HepG2 (cell line): ENCODE data around the gene UBB. TPM values are rescaled to one million over a fixed set of nuclear protein-coding genes. Genes with fewer than 3 reads are reported as not detected.

Experiments used
- ATAC-seq: fragments of 200-7000 bp; cut with Tn5 transposase; 3 replicates; pipeline ENCODE4 v1.9.1; 2020; ENCODE audit warnings: mild to moderate bottlenecking, moderate library complexity
- BruUV-seq: library from RNA; stranded (reverse); fragments of 400-500 nt; replicated peaks from 2 replicates; lab custom pipeline; 2021; lab: Mats Ljungman, UMichigan
- CTCF ChIA-PET: fragments of 300-600 bp; formaldehyde crosslinking; extraction: SDS; loops from one replicate; lab custom pipeline; 2021; ENCODE audit warnings: low total read pairs, inconsistent platforms, low intra/inter-chr PET ratio; lab: Yijun Ruan, JAX
- POLR2A ChIA-PET: fragments of 350-600 bp; sonication (Branson Sonifier 250); formaldehyde crosslinking; loops from one replicate; lab custom pipeline; 2020; ENCODE audit warnings: antibody characterized with exemption, inconsistent platforms; lab: Yijun Ruan, JAX
- DNase-seq: peaks from one replicate; pipeline ENCODE4 v3.0.0-alpha.2; 2015; ENCODE audit warnings: low spot score
- FAIRE-seq: peaks from 3 replicates; lab custom pipeline; 2011; peaks lifted over from hg19 to GRCh38; lab: Jason Lieb, UNC
- H2AFZ ChIP-seq: one replicate; pipeline ENCODE4 v1.6.1; 2011; ENCODE audit warnings: low read length, inconsistent platforms
- H3K27ac ChIP-seq: fragments of 300-600 bp; 3 replicates; pipeline ENCODE4 v1.8.0; 2011; ENCODE audit warnings: mixed run types, mild to moderate bottlenecking, mixed read lengths, low read length, inconsistent platforms; ENCODE audit not compliant: insufficient read depth; ENCODE audit errors: extremely low read length
- H3K27me3 ChIP-seq, 2 experiments: fragments of 200-600 bp in 1 of 2; 2 replicates in 1 of 2; 3 replicates in 1 of 2; pipeline versions ENCODE4 v1.6.0 to v1.8.0; 2011; ENCODE audit warnings: low read length in 2 of 2, mild to moderate bottlenecking in 2 of 2, moderate library complexity in 2 of 2, inconsistent platforms in 1 of 2; ENCODE audit not compliant: insufficient read depth in 2 of 2, control insufficient read depth in 1 of 2
- H3K36me3 ChIP-seq, 2 experiments: fragments of 200-600 bp in 1 of 2; replicated peaks in 1 of 2; 2 replicates in 1 of 2; 3 replicates in 1 of 2; pipeline versions ENCODE4 v1.5.1 to v1.8.0; 2011; ENCODE audit warnings: low read length in 2 of 2, inconsistent platforms in 1 of 2; ENCODE audit not compliant: insufficient read depth in 2 of 2, control insufficient read depth in 1 of 2
- H3K4me1 ChIP-seq: 2 replicates; pipeline ENCODE4 v1.5.1; 2012; ENCODE audit warnings: low read length, inconsistent platforms; ENCODE audit not compliant: insufficient read depth
- H3K4me2 ChIP-seq: 2 replicates; pipeline ENCODE4 v1.6.0; 2011; ENCODE audit warnings: low read depth, low read length, inconsistent platforms
- H3K4me3 ChIP-seq, 3 experiments: fragments of 200-600 bp in 1 of 3; sonication (generic), shearing (Covaris generic) in 1 of 3; replicated peaks in 1 of 3; 2 replicates each; pipeline ENCODE4 v1.5.1; 2011 to 2016; ENCODE audit warnings: low read length in 3 of 3, inconsistent platforms in 2 of 3, low read depth in 2 of 3, mild to moderate bottlenecking in 2 of 3, control low read depth in 1 of 3, mixed read lengths in 1 of 3; ENCODE audit not compliant: insufficient read depth in 1 of 3
- H3K79me2 ChIP-seq: one replicate; pipeline ENCODE4 v1.6.1; 2011; ENCODE audit warnings: low read length, inconsistent platforms; ENCODE audit not compliant: insufficient read depth
- H3K9ac ChIP-seq: 2 replicates; pipeline ENCODE4 v1.6.0; 2011; ENCODE audit warnings: mild to moderate bottlenecking, low read depth, low read length, inconsistent platforms; ENCODE audit not compliant: insufficient read depth
- H3K9me3 ChIP-seq: 2 replicates; pipeline ENCODE4 v1.5.1; 2012; ENCODE audit warnings: mild to moderate bottlenecking, low read length
- H4K20me1 ChIP-seq: 2 replicates; pipeline ENCODE4 v1.6.0; 2011; ENCODE audit warnings: inconsistent platforms, mild to moderate bottlenecking, low read length, moderate library complexity; ENCODE audit not compliant: insufficient read depth
- FOXC1 ChIP-seq: sonication (generic); formaldehyde crosslinking; IDR thresholded peaks from 2 replicates; pipeline ENCODE4 v1.8.0; 2022; ENCODE audit warnings: mild to moderate bottlenecking, missing genetic modification reagents, borderline replicate concordance
- SCMH1 ChIP-seq: sonication (generic); formaldehyde crosslinking; IDR thresholded peaks from 2 replicates; pipeline ENCODE4 v1.9.0; 2021; ENCODE audit warnings: missing genetic modification reagents, mild to moderate bottlenecking, borderline replicate concordance
- SKIL ChIP-seq: sonication (generic); formaldehyde crosslinking; IDR thresholded peaks from 2 replicates; pipeline ENCODE4 v1.8.0; 2022; ENCODE audit warnings: missing genetic modification reagents, mild to moderate bottlenecking, moderate library complexity, borderline replicate concordance
- WIZ ChIP-seq: sonication (generic); formaldehyde crosslinking; IDR thresholded peaks from 2 replicates; pipeline ENCODE4 v1.5.1; 2020; ENCODE audit warnings: mild to moderate bottlenecking, missing genetic modification reagents
- ZNF513 ChIP-seq: sonication (generic); formaldehyde crosslinking; conservative IDR thresholded peaks from 2 replicates; pipeline ENCODE4 v1.5.0; 2020; ENCODE audit warnings: missing genetic modification reagents
- ZNF773 ChIP-seq: sonication (generic); formaldehyde crosslinking; IDR thresholded peaks from 2 replicates; pipeline ENCODE4 v1.4.0; 2020; ENCODE audit warnings: missing genetic modification reagents, borderline replicate concordance
- WGBS: methylation state at CpG from one replicate; pipeline ENCODE4 v1.1.6; 2017; ENCODE audit warnings: low lambda C conversion rate; 5-methylcytosine and 5-hydroxymethylcytosine counted together
- in situ Hi-C: cut with HindIII; loops from 2 replicates; pipeline ENCODE4 v1.10.0; 2017; ENCODE audit warnings: low pct_unique_long_range_greater_than_20kb; ENCODE audit not compliant: extremely low pct_ligation_motif_present
- intact Hi-C: fragments of 100-400 bp; cut with micrococcal nuclease; formaldehyde crosslinking; loops from one replicate; pipeline ENCODE4 v1.10.0; 2022; ENCODE audit not compliant: unreplicated experiment
- polyA plus RNA-seq, 8 experiments: library from polyadenylated mRNA; depleted of rRNA in 3 of 8; stranded (reverse) in 7 of 8; unstranded in 1 of 8; fragments of >200 nt; fragmentation: Illumina TruSeq in 4 of 8; extraction: Trizol in 4 of 8; gene quantifications; 2 replicates each; pipeline versions ENCODE4 v1.2.1 to v1.2.3, GENCODE V29; 2011 to 2016; ENCODE audit warnings: low read depth in 4 of 8, missing spikeins in 1 of 8, mixed read lengths in 1 of 8; ENCODE audit not compliant: insufficient read depth in 1 of 8
- total RNA-seq, 5 experiments: library from RNA; depleted of rRNA; stranded (reverse); fragments of >200 nt; fragmentation: Illumina TruSeq; extraction: Trizol; gene quantifications; 2 replicates each; pipeline ENCODE4 v1.2.3, GENCODE V29; 2016; ENCODE audit warnings: low read depth in 1 of 5

UBB gene
- total and polyA plus RNA-seq, 2 of the 13 experiments (the other 11 are each of a cell fraction or from before 2014, with no cell fraction given) = 1,130 to 2,066 TPM

- Histone ChIP-seq H3K9me3 (no peaks in the 10 kb centered on the region), H3K4me2 (no peak overlapping the region), H3K36me3 (no peaks in the 10 kb centered on the region), H3K9ac (no peak overlapping the region), H2AFZ (no peak overlapping the region), H3K79me2 (no peaks in the 10 kb centered on the region), H3K27ac (no peak overlapping the region), H3K4me3 (no peak overlapping the region), H3K4me1 (peaks cover 41% of the 10 kb centered on the region), H3K27me3 (no peaks in the 10 kb centered on the region), H4K20me1 (no peaks in the 10 kb centered on the region)
- intact Hi-C loops (no loop called here), in situ Hi-C loops (no loop called here)
- ChIA-PET CTCF (no interaction called here), POLR2A (interaction anchor here (7.3 kb wide), 1 partner anchor 12 kb away, joined by 159 read pairs; no protein-coding TSS in a partner anchor)
- TF ChIP-seq SKIL (CRISPR knock-in tag) = no peak
- TF ChIP-seq FOXC1 (CRISPR knock-in tag) = no peak
- no peak for TF ChIP-seq WIZ
- no peak for TF ChIP-seq SCMH1 (CRISPR knock-in tag)
- no peak for TF ChIP-seq ZNF773 (CRISPR knock-in tag)
- TF ChIP-seq ZNF513 (CRISPR knock-in tag) = no peak
- no peak for FAIRE-seq
- no peak for DNase-seq
- BruUV-seq = no TSS peak
- WGBS = 85% methylated on average over 6 of the region's 6 CpGs
- ATAC-seq = no peak
These were observed 49.8 kb downstream of the UBB start for GRCh38 chr17:16430650-16431049.
